HL-60 (cell line): Measurements from ENCODE around the gene HIF3A.
"Not testable (repeated sequence)": the region's sequence is repeated elsewhere in the genome, so short reads cannot be mapped to it uniquely, and the experiment has no call there.

Experiments
- DNase-seq, 2 experiments: peaks; one replicate each; pipeline ENCODE4 v3.0.0-alpha.2; 2010 to 2020; ENCODE audit warnings: low read depth in 1 of 2, low spot score in 1 of 2
- H3K27ac ChIP-seq: fragments of 250-450 bp; sonication (Bioruptor Pico); replicated peaks from 2 replicates; pipeline ENCODE4 v1.5.1; 2020; ENCODE audit warnings: mild to moderate bottlenecking, moderate library complexity
- H3K27me3 ChIP-seq: fragments of 250-450 bp; sonication (Bioruptor Pico); 2 replicates; pipeline ENCODE4 v1.5.1; 2021; ENCODE audit warnings: mild to moderate bottlenecking, moderate library complexity; ENCODE audit not compliant: insufficient read depth, poor library complexity, severe bottlenecking
- H3K4me3 ChIP-seq: replicated peaks from 2 replicates; pipeline ENCODE4 v1.5.1; 2011; ENCODE audit warnings: mild to moderate bottlenecking, control low read depth, low read length; ENCODE audit not compliant: insufficient read depth
- CTCF ChIP-seq: IDR thresholded peaks from one replicate; pipeline ENCODE4 v1.5.1; 2011; ENCODE audit warnings: low read length, control low read depth, inconsistent platforms; ENCODE audit not compliant: insufficient read depth
- GABPA ChIP-seq: IDR thresholded peaks from 2 replicates; pipeline ENCODE4 v1.6.1; 2012; ENCODE audit warnings: low read depth
- POLR2AphosphoS5 ChIP-seq: IDR thresholded peaks from 2 replicates; pipeline ENCODE4 v1.6.1; 2012; ENCODE audit warnings: low read depth
- REST ChIP-seq: IDR thresholded peaks from 2 replicates; pipeline ENCODE4 v1.6.1; 2012; ENCODE audit warnings: low read depth; ENCODE audit not compliant: insufficient replicate concordance
- SPI1 ChIP-seq: IDR thresholded peaks from 2 replicates; pipeline ENCODE4 v1.6.1; 2012; ENCODE audit warnings: low read depth, mild to moderate bottlenecking, borderline replicate concordance

The HIF3A gene

GRCh38 chr19:46372901-46373490, 76.2 kb downstream of the HIF3A start:
- DNase-seq: no peak
- H3K27me3 ChIP-seq: no peaks in the 10 kb centered on the region
- no peak for TF ChIP-seq SPI1
- TF ChIP-seq CTCF: no peak
- no peak for TF ChIP-seq GABPA
- TF ChIP-seq REST: no peak
- no peak for TF ChIP-seq POLR2AphosphoS5
- no peak overlapping the region for H3K4me3 ChIP-seq
- no peak overlapping the region for H3K27ac ChIP-seq

- no peak overlapping the region for H3K4me3 ChIP-seq
- no peak for TF ChIP-seq SPI1
- H3K27ac ChIP-seq: no peak overlapping the region
- H3K27me3 ChIP-seq: no peaks in the 10 kb centered on the region
- no peak for DNase-seq
Observed at GRCh38 chr19:46373491-46374359, 76.9 kb downstream of the HIF3A start.

GRCh38 chr19:46374536-46375475, 78.0 kb downstream of the HIF3A start:
- Histone ChIP-seq H3K27ac (no peak overlapping the region), H3K4me3 (no peak overlapping the region), H3K27me3 (no peaks in the 10 kb centered on the region)
- TF ChIP-seq SPI1: no peak
- no peak for DNase-seq

- H3K27me3 ChIP-seq, DNase-seq, H3K4me3 ChIP-seq, H3K27ac ChIP-seq: not testable (repeated sequence)
Observed at GRCh38 chr19:46375476-46376067, 78.7 kb downstream of the HIF3A start.

GRCh38 chr19:46376241-46377153, 79.7 kb downstream of the HIF3A start:
- Histone ChIP-seq H3K4me3 (no peak overlapping the region), H3K27ac (no peak overlapping the region), H3K27me3 (no peaks in the 10 kb centered on the region)
- no peak for DNase-seq
- TF ChIP-seq POLR2AphosphoS5: no peak
- TF ChIP-seq SPI1: no peak
- TF ChIP-seq REST: no peak
- TF ChIP-seq GABPA: no peak
- no peak for TF ChIP-seq CTCF
